ENCODE measurements around the gene SETBP1.

Gene SETBP1

GRCh38 chr18:44759925-44760342 is 79.2 kb downstream of the SETBP1 start:
- H3K4me3 ChIP-seq (ENCODE audit: low read depth, low read length): no peak overlapping the region
- H3K36me3 ChIP-seq (ENCODE audit: insufficient read depth, low read length): no peaks in the 10 kb centered on the region
- no peaks in the 10 kb centered on the region for H3K79me2 ChIP-seq (ENCODE audit: control insufficient read depth, insufficient read depth, low read length, unreplicated experiment)
- H3K27ac ChIP-seq (ENCODE audit: low read depth, low read length): no peak overlapping the region
- H3K4me1 ChIP-seq (ENCODE audit: control insufficient read depth, insufficient read depth, low read length, unreplicated experiment): no peaks in the 10 kb centered on the region
- H2AFZ ChIP-seq (ENCODE audit: low read length, unreplicated experiment): no peak overlapping the region
- H3K27me3 ChIP-seq (ENCODE audit: insufficient read depth, low read length): no peaks in the 10 kb centered on the region

- Histone ChIP-seq H3K4me3 (ENCODE audit: low read depth, low read length) (no peak overlapping the region), H3K27me3 (ENCODE audit: insufficient read depth, low read length) (no peaks in the 10 kb centered on the region), H2AFZ (ENCODE audit: low read length, unreplicated experiment) (no peak overlapping the region), H3K4me1 (ENCODE audit: control insufficient read depth, insufficient read depth, low read length, unreplicated experiment) (no peaks in the 10 kb centered on the region), H3K36me3 (ENCODE audit: insufficient read depth, low read length) (no peaks in the 10 kb centered on the region), H3K79me2 (ENCODE audit: control insufficient read depth, insufficient read depth, low read length, unreplicated experiment) (no peaks in the 10 kb centered on the region), H3K27ac (ENCODE audit: low read depth, low read length) (no peak overlapping the region)
These were observed 81.1 kb downstream of the SETBP1 start for GRCh38 chr18:44761812-44762211.

- no peak overlapping the region for H3K27ac ChIP-seq (ENCODE audit: low read depth, low read length)
- H3K4me1 ChIP-seq (ENCODE audit: control insufficient read depth, insufficient read depth, low read length, unreplicated experiment): no peaks in the 10 kb centered on the region
- peaks cover 4% of the 10 kb centered on the region; the same call in 1 of the 2 replicates for H3K27me3 ChIP-seq (ENCODE audit: insufficient read depth, low read length)
- H2AFZ ChIP-seq (ENCODE audit: low read length, unreplicated experiment): no peak overlapping the region
- H3K36me3 ChIP-seq (ENCODE audit: insufficient read depth, low read length): no peaks in the 10 kb centered on the region
- H3K4me3 ChIP-seq (ENCODE audit: low read depth, low read length): no peak overlapping the region
- H3K79me2 ChIP-seq (ENCODE audit: control insufficient read depth, insufficient read depth, low read length, unreplicated experiment): no peaks in the 10 kb centered on the region
These were observed 82.6 kb downstream of the SETBP1 start for GRCh38 chr18:44763327-44763726.

GRCh38 chr18:44764863-44765262 is 84.2 kb downstream of the SETBP1 start:
- Histone ChIP-seq H3K27ac (ENCODE audit: low read depth, low read length) (no peak overlapping the region), H3K27me3 (ENCODE audit: insufficient read depth, low read length) (peaks cover 7% of the 10 kb centered on the region; the same call in 1 of the 2 replicates), H3K4me3 (ENCODE audit: low read depth, low read length) (no peak overlapping the region)

GRCh38 chr18:44765456-44765855 is 84.8 kb downstream of the SETBP1 start:
- H2AFZ ChIP-seq (ENCODE audit: low read length, unreplicated experiment): no peak overlapping the region
- no peak overlapping the region for H3K27ac ChIP-seq (ENCODE audit: low read depth, low read length)
- H3K79me2 ChIP-seq (ENCODE audit: control insufficient read depth, insufficient read depth, low read length, unreplicated experiment): no peaks in the 10 kb centered on the region
- H3K36me3 ChIP-seq (ENCODE audit: insufficient read depth, low read length): no peaks in the 10 kb centered on the region
- H3K4me1 ChIP-seq (ENCODE audit: control insufficient read depth, insufficient read depth, low read length, unreplicated experiment): no peaks in the 10 kb centered on the region
- H3K4me3 ChIP-seq (ENCODE audit: low read depth, low read length): no peak overlapping the region
- peaks cover 7% of the 10 kb centered on the region; the same call in 1 of the 2 replicates for H3K27me3 ChIP-seq (ENCODE audit: insufficient read depth, low read length)

More at GRCh38 chr18:44764863-44765262, 84.2 kb downstream of the SETBP1 start:
- Histone ChIP-seq H3K79me2 (ENCODE audit: control insufficient read depth, insufficient read depth, low read length, unreplicated experiment) (no peaks in the 10 kb centered on the region), H2AFZ (ENCODE audit: low read length, unreplicated experiment) (no peak overlapping the region), H3K36me3 (ENCODE audit: insufficient read depth, low read length) (no peaks in the 10 kb centered on the region), H3K4me1 (ENCODE audit: control insufficient read depth, insufficient read depth, low read length, unreplicated experiment) (no peaks in the 10 kb centered on the region)

GRCh38 chr18:44766450-44766849 is 85.8 kb downstream of the SETBP1 start:
- Histone ChIP-seq H3K4me3 (ENCODE audit: low read depth, low read length) (no peak overlapping the region), H3K27ac (ENCODE audit: low read depth, low read length) (no peak overlapping the region), H3K4me1 (ENCODE audit: control insufficient read depth, insufficient read depth, low read length, unreplicated experiment) (no peaks in the 10 kb centered on the region), H3K36me3 (ENCODE audit: insufficient read depth, low read length) (no peaks in the 10 kb centered on the region), H3K79me2 (ENCODE audit: control insufficient read depth, insufficient read depth, low read length, unreplicated experiment) (no peaks in the 10 kb centered on the region), H3K27me3 (ENCODE audit: insufficient read depth, low read length) (peaks cover 7% of the 10 kb centered on the region; the same call in 1 of the 2 replicates), H2AFZ (ENCODE audit: low read length, unreplicated experiment) (no peak overlapping the region)

GRCh38 chr18:44767807-44768206 is 87.1 kb downstream of the SETBP1 start:
- H3K27ac ChIP-seq (ENCODE audit: low read depth, low read length): no peak overlapping the region
- H3K36me3 ChIP-seq (ENCODE audit: insufficient read depth, low read length): no peaks in the 10 kb centered on the region
- H3K27me3 ChIP-seq (ENCODE audit: insufficient read depth, low read length): peaks cover 7% of the 10 kb centered on the region; the same call in 1 of the 2 replicates
- H3K4me3 ChIP-seq (ENCODE audit: low read depth, low read length): no peak overlapping the region
- H2AFZ ChIP-seq (ENCODE audit: low read length, unreplicated experiment): no peak overlapping the region
- no peaks in the 10 kb centered on the region for H3K79me2 ChIP-seq (ENCODE audit: control insufficient read depth, insufficient read depth, low read length, unreplicated experiment)
- H3K4me1 ChIP-seq (ENCODE audit: control insufficient read depth, insufficient read depth, low read length, unreplicated experiment): no peaks in the 10 kb centered on the region

- no peaks in the 10 kb centered on the region for H3K79me2 ChIP-seq (ENCODE audit: control insufficient read depth, insufficient read depth, low read length, unreplicated experiment)
- H2AFZ ChIP-seq (ENCODE audit: low read length, unreplicated experiment): no peak overlapping the region
- no peaks in the 10 kb centered on the region for H3K4me1 ChIP-seq (ENCODE audit: control insufficient read depth, insufficient read depth, low read length, unreplicated experiment)
- H3K27me3 ChIP-seq (ENCODE audit: insufficient read depth, low read length): peaks cover 7% of the 10 kb centered on the region; the same call in 1 of the 2 replicates
- no peak overlapping the region for H3K4me3 ChIP-seq (ENCODE audit: low read depth, low read length)
- H3K36me3 ChIP-seq (ENCODE audit: insufficient read depth, low read length): no peaks in the 10 kb centered on the region
- no peak overlapping the region for H3K27ac ChIP-seq (ENCODE audit: low read depth, low read length)
These were observed 90.0 kb downstream of the SETBP1 start for GRCh38 chr18:44770641-44771040.

GRCh38 chr18:44771572-44771955 is 90.9 kb downstream of the SETBP1 start:
- Histone ChIP-seq H3K36me3 (ENCODE audit: insufficient read depth, low read length) (no peaks in the 10 kb centered on the region), H3K4me1 (ENCODE audit: control insufficient read depth, insufficient read depth, low read length, unreplicated experiment) (no peaks in the 10 kb centered on the region), H3K79me2 (ENCODE audit: control insufficient read depth, insufficient read depth, low read length, unreplicated experiment) (no peaks in the 10 kb centered on the region), H3K27me3 (ENCODE audit: insufficient read depth, low read length) (peaks cover 7% of the 10 kb centered on the region; the same call in 1 of the 2 replicates), H2AFZ (ENCODE audit: low read length, unreplicated experiment) (no peak overlapping the region), H3K27ac (ENCODE audit: low read depth, low read length) (no peak overlapping the region), H3K4me3 (ENCODE audit: low read depth, low read length) (no peak overlapping the region)

GRCh38 chr18:44771956-44772917 is 91.5 kb downstream of the SETBP1 start:
- Histone ChIP-seq H3K36me3 (ENCODE audit: insufficient read depth, low read length) (no peaks in the 10 kb centered on the region), H3K79me2 (ENCODE audit: control insufficient read depth, insufficient read depth, low read length, unreplicated experiment) (no peaks in the 10 kb centered on the region), H3K4me3 (ENCODE audit: low read depth, low read length) (no peak overlapping the region), H3K27ac (ENCODE audit: low read depth, low read length) (no peak overlapping the region), H2AFZ (ENCODE audit: low read length, unreplicated experiment) (no peak overlapping the region), H3K27me3 (ENCODE audit: insufficient read depth, low read length) (peaks cover 7% of the 10 kb centered on the region; the same call in 1 of the 2 replicates), H3K4me1 (ENCODE audit: control insufficient read depth, insufficient read depth, low read length, unreplicated experiment) (no peaks in the 10 kb centered on the region)

Measured in ACC112 (cell line).